Fibroblast of peridontal ligament (primary cell): ENCODE results near the gene NHLRC4.

ENCODE experiments used
- DNase-seq: peaks from one replicate; pipeline ENCODE4 v3.0.0-alpha.2; 2010; ENCODE audit errors: extremely low read depth

Gene NHLRC4

GRCh38 chr16:565419-566330 lies 1.1 kb upstream of the NHLRC4 start:
- DNase-seq = no peak

DNA sequence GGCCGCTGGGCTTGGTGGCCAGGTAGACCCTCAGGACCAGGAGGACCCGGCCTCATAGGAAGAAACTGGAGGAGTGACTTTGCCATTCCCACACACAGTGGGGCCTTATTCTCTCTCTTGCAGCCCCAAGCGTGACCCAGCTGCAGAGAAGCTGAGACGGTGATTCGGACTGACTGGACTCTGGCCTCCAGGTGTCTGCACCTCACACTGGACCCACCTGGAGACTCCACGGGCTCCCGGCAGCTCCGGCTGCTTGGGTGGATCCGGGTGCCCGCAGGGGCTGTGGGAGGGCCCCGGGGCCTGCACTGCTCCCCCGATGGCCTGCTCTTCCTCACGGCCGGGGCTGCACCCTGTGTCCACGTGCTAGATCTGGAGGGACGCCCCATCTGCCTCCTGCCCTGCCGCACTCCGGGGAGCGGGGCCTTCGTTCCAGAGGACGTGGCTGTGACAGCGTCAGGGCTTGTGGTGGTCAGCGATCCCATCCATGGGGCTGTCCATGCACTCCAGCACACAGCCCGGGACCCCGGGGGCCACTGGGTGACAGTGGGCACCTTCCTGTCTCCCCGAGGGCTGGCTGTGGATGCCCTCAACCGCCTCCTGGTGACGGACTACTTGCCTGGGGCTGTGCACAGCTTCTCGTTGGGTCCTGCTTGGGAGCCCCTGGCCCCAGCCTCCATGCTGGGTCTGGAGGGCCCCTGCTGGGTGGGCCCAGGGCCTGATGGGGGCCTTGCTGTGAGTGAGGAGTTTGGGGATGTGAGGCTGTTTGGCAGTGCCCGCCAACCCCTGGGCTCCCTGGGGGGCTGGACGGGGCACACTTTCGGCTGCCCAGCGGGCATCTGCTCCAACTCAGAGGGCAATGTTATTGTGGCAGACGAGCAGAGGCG lies 810 bp downstream of the NHLRC4 start:
- no peak for DNase-seq

GRCh38 chr16:568401-569258 lies 1.8 kb downstream of the NHLRC4 start:
- no peak for DNase-seq

DNA sequence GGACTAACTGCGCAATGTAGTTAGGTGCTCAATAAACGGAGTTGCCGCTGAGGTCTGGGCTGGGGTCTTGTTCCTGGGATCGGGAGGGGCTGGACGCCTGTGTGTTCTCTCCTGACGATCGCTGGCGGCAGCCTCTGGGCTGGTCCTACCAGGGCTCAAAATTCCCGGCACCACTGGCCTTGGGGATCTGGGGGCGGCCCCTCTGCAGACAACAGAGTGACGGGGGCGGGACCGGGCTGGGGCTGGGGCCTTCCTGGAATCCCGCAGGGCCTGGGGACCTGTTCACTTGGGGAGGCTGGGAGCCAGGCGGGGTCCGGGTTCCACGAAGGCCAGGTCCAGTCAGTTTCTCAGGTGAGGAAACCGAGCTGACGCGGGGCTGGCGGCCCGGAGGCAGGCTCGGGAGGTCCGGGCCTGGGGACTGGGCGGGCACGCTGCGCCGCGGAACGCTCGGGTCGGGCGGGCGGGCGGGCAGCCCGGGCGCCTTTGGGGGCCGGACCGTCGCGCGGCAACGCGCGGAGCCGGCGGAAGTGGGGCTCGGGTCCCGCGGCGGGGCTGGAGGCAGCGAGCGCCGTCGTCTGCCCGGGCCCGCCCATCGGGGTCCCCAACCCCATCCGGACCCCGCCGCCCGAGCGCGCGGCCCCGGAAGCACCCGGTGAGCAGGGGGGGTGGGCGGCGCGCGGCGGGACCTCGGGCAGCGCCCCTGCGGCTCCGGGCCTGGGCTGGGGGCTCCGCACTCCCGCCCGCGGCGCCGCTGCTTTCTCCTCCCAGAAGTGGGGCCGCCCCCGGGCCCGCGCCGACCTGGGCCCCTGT lies 2.8 kb downstream of the NHLRC4 start, which contains the start of gene PIGQ:
Gene PIGQ (plus strand): TSS at position 524 of the 810 bp plus-strand sequence. CDS start 4,107 bp downstream, outside the sequence.
- peak; percentile 50 for DNase-seq

DNA sequence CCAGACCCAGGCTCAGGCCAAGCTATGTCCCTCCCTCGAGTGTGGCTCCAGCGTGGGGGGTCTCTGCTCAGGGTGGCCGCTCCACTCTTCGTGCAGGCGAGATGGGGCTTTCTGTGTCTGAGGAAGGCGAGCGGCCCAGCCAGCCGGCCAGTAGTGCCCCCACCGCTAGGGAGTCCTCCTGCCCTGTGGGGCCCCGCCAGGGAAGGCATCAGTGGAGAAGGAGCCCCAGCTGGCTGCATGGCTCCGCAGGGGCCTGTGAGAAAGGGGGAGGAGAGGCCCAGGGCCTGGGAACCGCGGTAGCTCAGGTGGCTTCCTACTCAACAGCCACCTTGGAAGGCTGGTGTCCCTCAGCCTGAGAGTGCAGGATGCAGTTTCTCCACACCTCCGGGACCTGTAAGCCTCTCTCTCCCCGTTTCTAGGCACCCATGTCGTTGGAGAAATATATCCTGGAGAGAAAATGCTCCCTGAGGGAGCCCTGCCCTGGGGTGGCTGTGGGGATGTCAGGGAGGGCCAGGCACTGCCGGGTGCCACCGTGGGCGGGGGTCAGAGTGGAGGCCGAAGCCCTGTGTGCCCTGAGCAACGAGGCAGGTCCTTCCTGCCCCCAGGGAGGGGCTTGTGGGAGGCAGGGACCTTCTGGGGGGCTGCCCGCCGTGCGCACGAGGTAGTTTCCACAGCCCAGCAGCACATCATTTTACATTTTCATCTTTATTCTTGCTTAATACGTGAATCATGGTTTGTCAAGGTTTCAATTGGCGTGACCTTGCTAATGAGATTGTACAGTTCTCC lies 6.3 kb downstream of the NHLRC4 start:
- no peak for DNase-seq

DNA sequence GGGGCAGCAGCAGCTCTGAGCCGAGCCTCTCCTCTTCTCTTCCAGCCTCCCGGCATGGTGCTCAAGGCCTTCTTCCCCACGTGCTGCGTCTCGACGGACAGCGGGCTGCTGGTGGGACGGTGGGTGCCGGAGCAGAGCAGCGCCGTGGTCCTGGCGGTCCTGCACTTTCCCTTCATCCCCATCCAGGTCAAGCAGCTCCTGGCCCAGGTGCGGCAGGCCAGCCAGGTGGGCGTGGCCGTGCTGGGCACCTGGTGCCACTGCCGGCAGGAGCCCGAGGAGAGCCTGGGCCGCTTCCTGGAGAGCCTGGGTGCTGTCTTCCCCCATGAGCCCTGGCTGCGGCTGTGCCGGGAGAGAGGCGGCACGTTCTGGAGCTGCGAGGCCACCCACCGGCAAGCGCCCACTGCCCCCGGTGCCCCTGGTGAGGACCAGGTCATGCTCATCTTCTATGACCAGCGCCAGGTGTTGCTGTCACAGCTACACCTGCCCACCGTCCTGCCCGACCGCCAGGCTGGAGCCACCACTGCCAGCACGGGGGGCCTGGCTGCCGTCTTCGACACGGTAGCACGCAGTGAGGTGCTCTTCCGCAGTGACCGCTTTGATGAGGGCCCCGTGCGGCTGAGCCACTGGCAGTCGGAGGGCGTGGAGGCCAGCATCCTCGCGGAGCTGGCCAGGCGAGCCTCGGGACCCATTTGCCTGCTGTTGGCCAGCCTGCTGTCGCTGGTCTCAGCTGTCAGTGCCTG lies 7.4 kb downstream of the NHLRC4 start:
- no peak for DNase-seq

DNA sequence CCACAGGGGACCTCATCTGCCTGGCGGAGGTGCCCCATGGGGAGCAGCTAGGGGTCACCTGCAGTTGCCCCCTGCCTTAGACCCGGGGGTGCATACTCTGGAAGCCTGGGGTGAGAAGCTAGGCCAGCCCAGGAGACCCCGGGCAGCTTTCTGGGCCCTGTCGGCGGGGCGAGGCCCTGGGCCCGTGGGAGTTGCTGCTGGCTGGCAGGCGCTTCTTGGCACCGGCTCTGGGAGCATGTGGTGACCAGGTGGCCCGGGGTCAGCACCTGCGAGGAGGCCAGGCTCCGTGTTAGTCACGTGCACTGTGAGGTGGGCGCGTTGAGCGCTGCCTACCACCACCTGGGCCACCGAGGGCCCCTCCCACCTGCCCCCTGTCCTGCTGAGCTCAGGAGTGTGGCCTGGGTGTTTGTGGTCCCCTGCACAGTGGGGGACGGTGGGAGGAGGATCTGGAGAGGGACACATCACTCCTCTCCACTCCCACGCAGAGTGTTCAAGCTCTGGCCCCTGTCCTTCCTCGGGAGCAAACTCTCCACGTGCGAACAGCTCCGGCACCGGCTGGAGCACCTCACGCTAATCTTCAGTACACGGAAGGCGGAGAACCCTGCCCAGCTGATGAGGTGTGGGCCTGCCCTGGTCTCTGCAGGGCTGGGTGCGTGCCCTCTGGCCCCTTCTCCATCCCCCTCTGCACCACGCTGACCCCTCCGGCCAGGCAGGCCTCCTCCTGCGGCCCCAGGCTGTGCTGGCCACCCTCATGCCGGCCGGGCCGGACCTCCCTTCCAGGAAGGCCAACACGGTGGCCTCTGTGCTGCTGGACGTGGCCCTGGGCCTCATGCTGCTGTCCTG lies 8.8 kb downstream of the NHLRC4 start:
- no peak for DNase-seq

- no peak for DNase-seq
Observed at GRCh38 chr16:576197-576822, 9.5 kb downstream of the NHLRC4 start.

DNA sequence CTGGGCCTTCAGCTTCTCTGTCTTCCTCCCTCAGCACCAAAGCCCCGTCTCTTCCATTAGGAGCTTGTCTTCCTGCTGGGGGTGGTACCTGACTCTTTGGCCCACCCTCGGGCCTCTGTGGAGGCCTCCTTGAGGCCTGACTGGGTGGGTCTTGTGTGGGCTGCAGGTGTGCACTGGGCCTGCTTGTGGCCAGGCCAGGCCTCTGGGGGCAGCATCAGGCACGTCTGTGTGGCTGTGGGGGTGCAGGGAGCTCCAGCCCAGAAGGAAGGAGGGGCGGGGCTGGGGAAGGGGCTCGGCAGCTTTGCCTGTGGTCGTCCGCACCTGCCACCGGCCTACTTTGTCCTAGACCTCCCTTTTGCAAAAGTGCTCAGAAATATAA lies 10.0 kb downstream of the NHLRC4 start:
- no peak for DNase-seq

DNA sequence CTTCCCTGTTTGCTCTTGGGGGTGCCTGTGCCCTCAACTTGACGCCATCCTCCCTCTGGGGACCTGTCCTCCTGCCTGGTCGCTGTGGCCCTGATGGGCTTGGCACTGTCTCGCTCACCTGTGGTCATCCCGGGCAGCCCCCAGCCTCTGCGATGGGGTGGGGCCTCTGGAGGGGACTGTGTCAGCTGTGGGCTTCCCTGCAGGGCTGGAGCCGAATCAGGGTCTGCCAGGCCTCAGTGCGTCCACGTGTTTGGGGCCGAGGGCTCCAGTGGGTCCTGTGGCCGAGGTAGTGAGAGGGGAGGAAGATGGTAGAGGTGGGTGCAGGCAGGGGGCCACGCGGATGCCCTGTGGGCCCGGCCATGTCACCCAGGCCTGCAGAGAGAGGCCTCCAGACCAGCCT lies 11.0 kb downstream of the NHLRC4 start:
- no peak for DNase-seq

DNA sequence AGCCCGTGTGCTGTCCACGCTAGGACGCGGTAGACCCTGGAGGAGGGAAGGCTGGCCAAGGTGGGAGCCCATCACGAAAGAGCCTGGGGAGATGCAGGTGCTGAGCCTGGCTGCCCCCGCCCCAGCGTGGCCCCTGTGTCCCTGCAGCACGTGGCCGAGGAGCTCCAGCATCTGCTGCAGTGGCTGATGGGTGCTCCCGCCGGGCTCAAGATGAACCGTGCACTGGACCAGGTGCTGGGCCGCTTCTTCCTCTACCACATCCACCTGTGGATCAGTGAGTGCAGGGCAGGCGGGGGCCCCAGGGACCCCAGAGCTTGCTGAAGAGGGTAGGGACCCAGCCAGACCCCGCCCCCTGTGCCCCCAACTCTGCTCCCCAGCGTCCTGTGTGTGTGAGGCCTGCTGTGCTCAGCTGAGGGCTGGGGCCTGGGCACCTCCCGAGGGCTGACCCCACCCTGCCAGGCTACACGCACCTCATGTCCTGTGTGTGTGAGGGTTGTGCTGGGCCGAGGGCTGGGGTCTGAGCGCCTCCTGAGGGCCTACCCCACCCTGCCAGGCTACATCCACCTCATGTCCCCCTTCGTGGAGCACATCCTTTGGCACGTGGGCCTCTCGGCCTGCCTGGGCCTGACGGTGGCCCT lies 11.5 kb downstream of the NHLRC4 start:
- no peak for DNase-seq

- DNase-seq = peak; percentile 39
Observed at GRCh38 chr16:578870-579405, 12.1 kb downstream of the NHLRC4 start.

DNA sequence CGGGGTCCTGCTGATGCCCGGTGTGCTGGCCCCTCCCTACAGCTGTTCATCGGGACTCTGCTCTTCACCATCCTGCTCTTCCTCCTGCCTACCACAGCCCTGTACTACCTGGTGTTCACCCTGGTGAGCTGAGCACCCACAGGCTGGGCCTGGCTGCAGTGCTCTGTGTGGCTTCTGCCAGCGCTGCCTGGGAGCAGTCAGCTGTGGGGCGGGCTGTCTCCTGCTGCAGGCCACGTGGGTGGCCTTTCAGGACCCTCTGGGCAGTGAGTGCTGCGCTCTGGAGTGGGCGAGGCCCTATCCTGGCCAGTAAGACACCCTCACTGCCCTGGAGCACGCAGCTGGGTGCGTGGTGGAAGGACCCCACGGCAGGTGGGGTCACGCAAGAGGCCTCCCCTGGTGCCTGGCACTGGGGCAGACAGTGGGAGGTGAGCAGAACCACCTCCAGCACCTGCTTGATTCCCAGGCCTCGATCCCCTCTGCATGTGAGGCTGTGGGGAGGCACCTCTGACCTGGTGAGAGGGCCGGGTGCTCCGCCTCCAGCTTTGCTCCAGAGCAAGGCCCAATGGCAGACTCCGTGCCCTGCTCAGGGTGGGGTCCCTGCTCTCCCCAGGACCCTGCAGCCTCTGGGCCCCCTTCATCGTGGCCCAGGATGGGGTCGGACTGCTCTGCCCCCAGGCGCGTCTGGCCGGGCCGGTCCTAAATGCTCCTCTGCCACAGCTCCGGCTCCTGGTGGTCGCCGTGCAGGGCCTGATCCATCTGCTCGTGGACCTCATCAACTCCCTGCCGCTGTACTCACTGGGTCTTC lies 13.5 kb downstream of the NHLRC4 start:
- no peak for DNase-seq

- no peak for DNase-seq
Observed at GRCh38 chr16:580946-581498, 14.2 kb downstream of the NHLRC4 start.

DNA sequence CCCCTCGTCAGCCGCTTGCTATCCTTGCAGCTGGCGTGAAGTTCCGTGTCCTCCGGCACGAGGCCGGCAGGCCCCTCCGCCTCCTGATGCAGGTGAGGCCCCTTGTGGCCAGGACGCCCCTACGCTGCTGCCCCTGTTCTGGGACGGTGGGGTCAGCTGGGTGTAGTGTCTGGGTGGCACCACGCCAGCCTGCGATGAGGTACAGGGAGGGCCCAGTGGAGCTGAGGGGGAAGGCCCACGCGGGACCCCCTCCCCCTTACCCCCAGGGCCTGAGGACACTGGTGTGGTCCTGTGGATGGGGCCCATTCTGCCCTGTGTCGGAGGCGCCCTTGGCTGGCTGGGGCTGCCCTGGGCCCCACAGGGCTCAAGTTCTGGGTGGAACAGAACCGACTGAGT lies 15.4 kb downstream of the NHLRC4 start:
- no peak for DNase-seq
